ENCODE results near the gene TADA2B.
A peak's percentile ranks its signal among the peaks of the same experiment; 100 is the strongest.

Gene TADA2B

DNA sequence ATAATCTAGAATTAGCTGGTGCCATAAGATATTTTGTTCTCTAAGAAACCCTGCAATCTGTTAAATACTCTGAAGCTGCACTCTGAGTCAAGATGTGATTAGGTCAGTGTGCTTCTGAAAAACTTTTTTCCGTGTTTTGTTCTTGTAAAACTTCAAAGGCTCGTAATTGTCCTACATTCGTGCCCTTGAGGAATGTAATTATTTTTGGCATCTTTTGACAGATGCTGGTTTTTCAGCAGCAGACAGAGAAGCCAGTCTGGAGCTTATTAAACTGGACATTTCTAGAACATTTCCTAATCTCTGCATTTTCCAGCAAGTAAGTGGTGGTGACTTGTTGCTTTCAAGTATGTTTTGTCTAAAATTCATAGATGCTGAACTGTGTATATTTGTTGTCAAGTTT, 36.8 kb upstream of the TADA2B start:
- Histone ChIP-seq H3K4me1 (ENCODE audit: control insufficient read depth, insufficient read depth, low read length) (peaks cover 6% of the 10 kb centered on the region), H3K36me3 (ENCODE audit: control insufficient read depth, insufficient read depth, low read length, severe bottlenecking) (peaks cover 64% of the 10 kb centered on the region), H3K4me3 (ENCODE audit: low read length) (no peak overlapping the region), H3K9ac (ENCODE audit: low read length) (no peak overlapping the region), H3K27me3 (replicated peaks; ENCODE audit: control insufficient read depth, insufficient read depth, low read length) (no peaks in the 10 kb centered on the region), H3K9me3 (ENCODE audit: control insufficient read depth, low read length) (no peaks in the 10 kb centered on the region)
- peak; percentile 46 for DNase-seq (ENCODE audit: low read depth)

DNA sequence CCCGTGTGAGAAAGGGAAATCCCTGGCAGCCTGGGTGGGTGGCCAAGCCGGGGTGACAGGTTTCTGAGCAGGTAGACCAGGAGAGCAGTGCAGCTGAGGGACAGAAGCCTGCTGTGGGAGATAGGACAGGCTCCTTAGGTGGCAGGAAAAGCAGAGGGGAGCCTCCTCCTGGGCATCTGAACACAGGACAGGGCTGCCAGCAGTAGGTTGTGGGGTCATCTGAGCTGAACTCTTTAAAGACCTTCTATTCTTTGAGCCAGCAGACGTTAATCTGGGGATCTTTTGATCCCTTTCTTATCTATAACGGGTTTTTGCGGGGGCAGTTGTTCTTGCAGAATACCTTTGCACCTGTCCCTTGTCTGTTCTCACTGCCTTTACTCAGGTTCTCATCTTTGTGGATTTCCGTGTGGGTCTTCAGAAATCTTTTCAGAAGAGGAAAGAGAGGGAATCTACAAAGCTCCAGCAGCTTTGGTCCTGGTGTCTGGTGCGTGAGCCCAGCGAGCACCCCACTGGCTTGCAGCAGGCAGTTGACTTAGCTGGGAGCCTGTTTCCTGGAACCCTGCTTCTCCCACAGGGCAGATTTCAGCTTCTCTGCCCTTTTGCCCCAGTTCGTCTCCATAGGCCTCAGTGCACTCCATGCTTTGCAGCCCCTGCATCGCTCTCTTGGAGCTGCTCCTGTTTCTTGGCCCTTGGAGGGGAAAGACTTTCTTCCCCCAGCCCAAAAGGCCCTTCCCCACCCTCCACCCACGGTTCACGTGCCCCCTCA, 35.8 kb upstream of the TADA2B start:
- no peaks in the 10 kb centered on the region for H3K27me3 ChIP-seq (replicated peaks; ENCODE audit: control insufficient read depth, insufficient read depth, low read length)
- H3K9ac ChIP-seq (ENCODE audit: low read length), result no peak overlapping the region
- DNase-seq (ENCODE audit: low read depth), result no peak
- H3K4me1 ChIP-seq (ENCODE audit: control insufficient read depth, insufficient read depth, low read length), result peaks cover 6% of the 10 kb centered on the region
- peaks cover 57% of the 10 kb centered on the region for H3K36me3 ChIP-seq (ENCODE audit: control insufficient read depth, insufficient read depth, low read length, severe bottlenecking)
- no peaks in the 10 kb centered on the region for H3K9me3 ChIP-seq (ENCODE audit: control insufficient read depth, low read length)
- H3K4me3 ChIP-seq (ENCODE audit: low read length), result no peak overlapping the region

DNA sequence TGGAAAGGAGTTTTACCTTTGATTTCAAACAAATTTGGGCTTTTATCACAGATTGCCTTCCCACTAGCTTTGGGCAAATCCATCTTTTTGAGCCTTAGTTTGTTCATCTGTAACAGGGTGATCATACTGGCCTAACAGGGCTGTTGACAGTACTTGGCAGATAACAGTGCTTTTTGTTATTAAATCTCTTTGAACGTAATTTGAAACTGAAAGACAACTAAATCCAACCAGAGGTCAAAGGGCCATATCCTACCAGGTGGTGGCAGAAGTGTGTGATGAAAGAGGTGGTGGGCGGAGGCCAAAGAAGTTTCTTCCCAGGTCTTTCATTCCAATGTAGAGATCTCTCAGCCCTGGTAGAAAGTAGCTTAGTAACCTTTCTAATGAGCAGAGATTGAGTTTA, 35.2 kb upstream of the TADA2B start:
- no peak for DNase-seq (ENCODE audit: low read depth)
- H3K36me3 ChIP-seq (ENCODE audit: control insufficient read depth, insufficient read depth, low read length, severe bottlenecking), result peaks cover 59% of the 10 kb centered on the region

DNA sequence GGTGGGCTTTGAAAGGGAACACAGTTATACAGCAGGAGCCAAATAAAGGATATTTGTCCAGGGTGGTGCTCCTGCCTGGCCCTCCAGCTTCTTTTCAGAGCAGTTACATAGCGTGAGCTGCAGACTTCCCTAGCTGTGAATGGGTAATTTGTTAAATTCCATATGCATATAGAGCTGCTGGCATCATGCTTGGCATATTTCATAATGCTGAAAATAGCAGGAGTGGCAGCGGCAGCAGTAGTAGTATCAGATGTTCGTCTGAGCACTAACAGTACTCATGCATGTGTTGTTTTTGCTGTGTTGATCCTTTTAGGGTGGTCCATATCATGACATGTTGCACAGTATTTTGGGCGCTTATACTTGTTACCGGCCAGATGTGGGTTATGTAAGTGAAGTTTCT, 33.6 kb upstream of the TADA2B start:
- H3K4me3 ChIP-seq (ENCODE audit: low read length), result no peak overlapping the region
- DNase-seq (ENCODE audit: low read depth), result no peak
- no peaks in the 10 kb centered on the region for H3K27me3 ChIP-seq (replicated peaks; ENCODE audit: control insufficient read depth, insufficient read depth, low read length)
- peaks cover 63% of the 10 kb centered on the region for H3K36me3 ChIP-seq (ENCODE audit: control insufficient read depth, insufficient read depth, low read length, severe bottlenecking)
- no peak overlapping the region for H3K9ac ChIP-seq (ENCODE audit: low read length)
- H3K9me3 ChIP-seq (ENCODE audit: control insufficient read depth, low read length), result no peaks in the 10 kb centered on the region
- H3K4me1 ChIP-seq (ENCODE audit: control insufficient read depth, insufficient read depth, low read length), result no peaks in the 10 kb centered on the region

More for the DNA sequence above, 35.2 kb upstream of the TADA2B start:
- no peak overlapping the region for H3K4me3 ChIP-seq (ENCODE audit: low read length)
- H3K4me1 ChIP-seq (ENCODE audit: control insufficient read depth, insufficient read depth, low read length), result peaks cover 3% of the 10 kb centered on the region
- no peaks in the 10 kb centered on the region for H3K9me3 ChIP-seq (ENCODE audit: control insufficient read depth, low read length)
- no peak overlapping the region for H3K9ac ChIP-seq (ENCODE audit: low read length)
- no peaks in the 10 kb centered on the region for H3K27me3 ChIP-seq (replicated peaks; ENCODE audit: control insufficient read depth, insufficient read depth, low read length)

DNA sequence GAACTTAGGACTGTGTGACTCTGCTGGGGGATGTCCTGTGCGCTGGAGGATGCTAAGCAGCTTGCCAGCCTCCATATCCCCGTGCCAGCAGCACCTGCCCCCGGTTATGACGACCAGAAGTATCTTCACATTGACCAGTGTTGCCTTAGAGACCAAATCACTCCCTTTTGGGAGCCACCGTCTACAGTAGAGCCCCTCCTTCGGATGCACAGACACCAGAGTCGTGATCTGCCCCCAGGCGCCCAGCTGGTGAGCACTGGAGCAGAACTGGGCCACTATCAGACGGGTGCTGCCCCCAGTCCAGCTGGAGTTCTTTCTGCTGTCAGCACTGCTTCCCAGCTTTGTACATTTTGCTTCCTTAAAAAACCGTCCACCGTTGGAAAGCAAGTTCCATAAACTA, 30.0 kb upstream of the TADA2B start:
- Histone ChIP-seq H3K36me3 (ENCODE audit: control insufficient read depth, insufficient read depth, low read length, severe bottlenecking) (peaks cover 66% of the 10 kb centered on the region), H3K4me1 (ENCODE audit: control insufficient read depth, insufficient read depth, low read length) (no peaks in the 10 kb centered on the region), H3K9ac (ENCODE audit: low read length) (no peak overlapping the region), H3K9me3 (ENCODE audit: control insufficient read depth, low read length) (no peaks in the 10 kb centered on the region), H3K4me3 (ENCODE audit: low read length) (no peak overlapping the region), H3K27me3 (replicated peaks; ENCODE audit: control insufficient read depth, insufficient read depth, low read length) (no peaks in the 10 kb centered on the region)
- DNase-seq (ENCODE audit: low read depth), result no peak

DNA sequence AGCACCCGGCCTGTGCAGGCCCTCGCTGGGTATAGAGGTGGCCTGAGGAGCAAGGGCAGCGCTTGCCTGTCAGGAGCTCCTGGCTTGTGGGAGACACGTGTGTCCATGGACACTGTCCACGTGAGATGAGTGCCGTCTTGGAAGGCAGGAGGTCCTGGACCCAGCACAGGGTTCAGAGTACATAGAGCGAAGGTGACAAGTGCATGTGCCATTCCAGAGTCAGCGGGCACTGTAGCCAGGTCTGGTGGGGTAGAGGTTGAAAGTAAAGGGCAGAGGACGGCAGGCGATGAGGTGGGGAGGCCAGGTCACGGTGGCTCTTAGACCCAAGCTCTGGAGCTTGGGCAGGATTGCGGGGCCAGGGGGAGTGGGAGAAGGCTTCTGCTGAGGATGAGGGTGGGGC, 28.4 kb upstream of the TADA2B start:
- H3K36me3 ChIP-seq (ENCODE audit: control insufficient read depth, insufficient read depth, low read length, severe bottlenecking), result peaks cover 53% of the 10 kb centered on the region
- H3K4me3 ChIP-seq (ENCODE audit: low read length), result no peak overlapping the region

DNA sequence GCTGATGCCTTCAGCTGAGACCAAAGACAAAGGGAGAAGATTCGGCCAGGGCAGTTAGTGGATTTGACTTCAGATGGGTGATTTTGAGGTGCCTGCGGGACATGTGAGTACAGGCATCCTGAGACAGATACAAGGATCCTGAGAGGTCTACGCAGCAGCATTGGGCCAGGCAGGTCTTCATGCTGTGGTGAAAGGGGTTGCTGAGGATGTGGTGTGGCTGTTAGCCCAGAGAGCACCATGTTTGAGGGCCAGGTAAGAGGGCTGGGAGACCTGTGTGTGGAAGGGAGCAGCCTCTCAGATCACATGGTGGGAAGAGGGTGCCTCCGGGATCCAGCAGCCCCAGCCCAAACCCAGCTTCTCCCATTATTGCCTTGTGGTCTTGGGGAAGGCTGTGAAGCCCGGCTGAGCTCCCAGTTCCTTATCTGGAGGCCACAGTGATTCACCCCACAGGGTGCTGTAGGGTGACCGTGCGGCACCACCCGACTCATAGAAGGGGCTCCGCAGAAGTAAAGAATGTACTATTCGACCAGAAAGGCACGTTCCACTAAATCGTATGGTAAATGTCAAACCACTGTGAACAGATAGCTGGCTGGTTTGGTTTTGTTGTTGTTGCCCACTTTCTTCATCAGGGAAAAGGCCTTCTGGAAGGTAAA, 27.7 kb upstream of the TADA2B start:
- H3K27me3 ChIP-seq (replicated peaks; ENCODE audit: control insufficient read depth, insufficient read depth, low read length), result no peaks in the 10 kb centered on the region
- H3K9ac ChIP-seq (ENCODE audit: low read length), result no peak overlapping the region
- H3K4me3 ChIP-seq (ENCODE audit: low read length), result no peak overlapping the region
- no peaks in the 10 kb centered on the region for H3K9me3 ChIP-seq (ENCODE audit: control insufficient read depth, low read length)
- no peaks in the 10 kb centered on the region for H3K4me1 ChIP-seq (ENCODE audit: control insufficient read depth, insufficient read depth, low read length)
- H3K36me3 ChIP-seq (ENCODE audit: control insufficient read depth, insufficient read depth, low read length, severe bottlenecking), result peaks cover 48% of the 10 kb centered on the region
- no peak for DNase-seq (ENCODE audit: low read depth)

More for the DNA sequence above, 28.4 kb upstream of the TADA2B start:
- no peak for DNase-seq (ENCODE audit: low read depth)
- Histone ChIP-seq H3K4me1 (ENCODE audit: control insufficient read depth, insufficient read depth, low read length) (no peaks in the 10 kb centered on the region), H3K27me3 (replicated peaks; ENCODE audit: control insufficient read depth, insufficient read depth, low read length) (no peaks in the 10 kb centered on the region), H3K9me3 (ENCODE audit: control insufficient read depth, low read length) (no peaks in the 10 kb centered on the region), H3K9ac (ENCODE audit: low read length) (no peak overlapping the region)

DNA sequence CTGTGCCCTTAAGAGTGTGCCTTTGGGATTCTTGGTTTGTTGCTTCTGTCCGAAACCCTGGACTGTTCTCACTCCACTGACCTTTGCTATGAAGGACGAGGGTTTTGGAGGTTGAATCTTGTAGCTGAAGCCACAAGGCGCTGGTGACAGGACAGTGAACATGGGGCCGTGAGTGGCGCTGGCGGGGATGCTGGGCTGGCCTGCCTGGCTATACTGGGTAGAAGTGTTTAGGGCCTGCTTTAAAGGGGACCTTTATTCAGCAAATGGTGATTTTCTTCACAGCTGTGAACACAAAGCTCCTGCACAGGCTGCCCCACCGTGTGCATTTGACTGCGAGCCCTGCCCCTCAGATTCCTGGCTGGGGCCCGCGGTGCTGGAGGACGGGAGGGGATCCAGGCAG, 27.1 kb upstream of the TADA2B start:
- H3K27me3 ChIP-seq (replicated peaks; ENCODE audit: control insufficient read depth, insufficient read depth, low read length), result no peaks in the 10 kb centered on the region
- DNase-seq (ENCODE audit: low read depth), result no peak
- no peaks in the 10 kb centered on the region for H3K9me3 ChIP-seq (ENCODE audit: control insufficient read depth, low read length)
- H3K4me1 ChIP-seq (ENCODE audit: control insufficient read depth, insufficient read depth, low read length), result no peaks in the 10 kb centered on the region
- no peak overlapping the region for H3K4me3 ChIP-seq (ENCODE audit: low read length)
- peaks cover 46% of the 10 kb centered on the region for H3K36me3 ChIP-seq (ENCODE audit: control insufficient read depth, insufficient read depth, low read length, severe bottlenecking)
- H3K9ac ChIP-seq (ENCODE audit: low read length), result no peak overlapping the region

DNA sequence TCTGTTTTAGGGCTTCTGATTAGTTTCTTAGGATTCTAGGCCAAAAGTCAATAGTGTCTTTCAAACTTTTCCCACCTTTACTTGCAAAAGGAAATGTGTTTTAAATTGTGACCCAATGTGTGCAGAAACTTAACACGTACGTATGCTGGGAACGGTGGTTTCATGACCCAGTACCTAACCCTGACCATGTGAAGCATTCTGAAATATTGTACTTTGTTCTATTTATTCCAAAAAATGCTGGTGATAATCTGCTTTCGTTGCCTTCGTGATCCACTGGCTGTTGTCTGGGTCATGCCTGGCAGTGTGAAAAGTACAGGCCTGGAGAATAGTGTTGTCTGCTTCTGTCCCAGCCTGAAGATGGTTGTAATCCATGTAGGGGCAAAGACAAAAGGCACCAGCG, 26.7 kb upstream of the TADA2B start:
- DNase-seq (ENCODE audit: low read depth), result no peak
- Histone ChIP-seq H3K9me3 (ENCODE audit: control insufficient read depth, low read length) (no peaks in the 10 kb centered on the region), H3K9ac (ENCODE audit: low read length) (no peak overlapping the region), H3K36me3 (ENCODE audit: control insufficient read depth, insufficient read depth, low read length, severe bottlenecking) (peaks cover 45% of the 10 kb centered on the region), H3K27me3 (replicated peaks; ENCODE audit: control insufficient read depth, insufficient read depth, low read length) (no peaks in the 10 kb centered on the region), H3K4me3 (ENCODE audit: low read length) (no peak overlapping the region), H3K4me1 (ENCODE audit: control insufficient read depth, insufficient read depth, low read length) (no peaks in the 10 kb centered on the region)

DNA sequence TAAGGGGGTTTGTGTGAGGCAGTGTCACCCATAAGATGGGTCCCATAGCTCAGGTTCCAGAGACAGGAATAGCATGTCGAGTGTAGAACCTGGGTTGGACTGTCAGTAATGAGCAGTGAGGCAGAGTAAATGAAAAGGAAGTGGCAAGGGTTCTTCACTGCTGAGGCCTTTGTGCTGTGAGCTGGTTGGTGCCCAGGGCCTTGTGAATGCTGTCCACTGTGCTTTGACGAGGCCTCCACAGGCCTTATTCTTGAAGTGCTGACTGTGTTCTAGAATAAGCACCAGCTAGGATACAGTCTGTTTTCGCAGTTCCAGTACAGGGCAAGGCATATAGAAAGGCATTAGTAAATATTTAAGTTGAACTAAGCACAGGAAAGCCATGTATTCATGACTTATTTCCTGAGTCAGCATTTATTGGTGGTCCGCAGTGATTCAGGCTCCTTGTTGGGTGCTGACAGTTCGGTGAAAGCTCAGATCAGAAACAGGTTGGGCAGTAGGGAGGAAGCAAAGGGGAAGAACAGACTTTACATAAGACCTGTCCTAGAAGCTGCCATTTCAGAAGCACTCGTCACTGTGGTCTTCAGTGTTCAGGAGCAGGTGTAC, 25.6 kb upstream of the TADA2B start:
- no peak overlapping the region for H3K9ac ChIP-seq (ENCODE audit: low read length)

DNA sequence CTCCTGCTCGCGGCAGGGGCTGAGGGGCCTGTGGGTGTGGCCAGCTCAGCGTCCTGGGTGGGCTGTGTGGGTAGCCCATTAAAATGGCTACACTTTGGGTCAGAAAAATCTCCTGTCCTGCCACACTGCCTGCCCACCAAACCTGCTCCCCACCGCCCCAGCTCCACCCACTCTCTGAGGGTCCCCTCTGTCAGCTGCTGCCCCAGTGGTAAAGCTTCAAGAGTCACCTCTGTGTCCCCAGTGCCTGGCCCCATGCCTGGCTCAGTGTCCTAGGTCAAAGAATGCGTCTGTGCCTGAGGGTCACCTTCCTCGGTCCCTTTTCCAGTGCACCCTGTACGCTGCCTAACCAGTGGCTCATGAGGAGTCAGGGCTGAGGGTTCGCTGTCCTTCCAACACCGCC, 24.9 kb upstream of the TADA2B start:
- Histone ChIP-seq H3K36me3 (ENCODE audit: control insufficient read depth, insufficient read depth, low read length, severe bottlenecking) (peaks cover 34% of the 10 kb centered on the region), H3K9ac (ENCODE audit: low read length) (no peak overlapping the region), H3K4me3 (ENCODE audit: low read length) (no peak overlapping the region), H3K9me3 (ENCODE audit: control insufficient read depth, low read length) (no peaks in the 10 kb centered on the region), H3K4me1 (ENCODE audit: control insufficient read depth, insufficient read depth, low read length) (peaks cover 10% of the 10 kb centered on the region), H3K27me3 (replicated peaks; ENCODE audit: control insufficient read depth, insufficient read depth, low read length) (no peaks in the 10 kb centered on the region)
- no peak for DNase-seq (ENCODE audit: low read depth)

More for the DNA sequence above, 25.6 kb upstream of the TADA2B start:
- Histone ChIP-seq H3K27me3 (replicated peaks; ENCODE audit: control insufficient read depth, insufficient read depth, low read length) (no peaks in the 10 kb centered on the region), H3K36me3 (ENCODE audit: control insufficient read depth, insufficient read depth, low read length, severe bottlenecking) (peaks cover 42% of the 10 kb centered on the region), H3K4me3 (ENCODE audit: low read length) (no peak overlapping the region), H3K9me3 (ENCODE audit: control insufficient read depth, low read length) (no peaks in the 10 kb centered on the region), H3K4me1 (ENCODE audit: control insufficient read depth, insufficient read depth, low read length) (peaks cover 10% of the 10 kb centered on the region)
- DNase-seq (ENCODE audit: low read depth), result no peak
